ENCODE data around the gene IRF8. TPM values are rescaled to one million over a fixed set of nuclear protein-coding genes. Genes with fewer than 3 reads are reported as not detected.

IRF8 gene
- total RNA-seq, 2 donors from 2014 or later, result 6.2 to 8.2 TPM

DNA sequence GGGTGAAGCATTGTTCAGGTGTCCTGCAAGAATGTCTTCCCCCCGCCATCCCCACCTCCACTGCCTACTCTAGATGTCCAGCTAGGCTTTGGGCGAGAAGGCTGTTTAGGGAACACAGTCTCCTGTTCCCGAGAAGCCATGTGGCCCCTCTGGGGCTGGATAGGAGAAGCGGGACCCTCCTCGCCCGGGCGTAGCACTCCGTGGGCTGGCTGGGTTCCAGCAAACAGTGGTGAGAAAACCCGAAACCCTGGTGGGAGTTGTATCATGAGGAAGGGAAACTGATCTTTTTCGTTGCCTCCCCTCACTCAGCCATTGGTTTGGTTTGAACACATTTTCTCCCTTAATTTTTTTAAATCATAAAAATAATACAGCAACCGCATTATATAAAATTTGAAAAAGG is 56.6 kb downstream of the IRF8 start:
- Histone ChIP-seq H3K4me1 (no peaks in the 10 kb centered on the region), H3K27me3 (no peaks in the 10 kb centered on the region), H3K9me3 (no peaks in the 10 kb centered on the region), H3K4me3 (no peak overlapping the region), H3K36me3 (replicated peaks in 1 of 2; ENCODE audit: insufficient read depth in 1 of 2, low read depth in 2 of 2) (no peaks in the 10 kb centered on the region), H3K27ac (no peak overlapping the region)
- no peak for TF ChIP-seq POLR2A (IDR thresholded peaks at IDR 0.05)
- TF ChIP-seq, protein P1, sequence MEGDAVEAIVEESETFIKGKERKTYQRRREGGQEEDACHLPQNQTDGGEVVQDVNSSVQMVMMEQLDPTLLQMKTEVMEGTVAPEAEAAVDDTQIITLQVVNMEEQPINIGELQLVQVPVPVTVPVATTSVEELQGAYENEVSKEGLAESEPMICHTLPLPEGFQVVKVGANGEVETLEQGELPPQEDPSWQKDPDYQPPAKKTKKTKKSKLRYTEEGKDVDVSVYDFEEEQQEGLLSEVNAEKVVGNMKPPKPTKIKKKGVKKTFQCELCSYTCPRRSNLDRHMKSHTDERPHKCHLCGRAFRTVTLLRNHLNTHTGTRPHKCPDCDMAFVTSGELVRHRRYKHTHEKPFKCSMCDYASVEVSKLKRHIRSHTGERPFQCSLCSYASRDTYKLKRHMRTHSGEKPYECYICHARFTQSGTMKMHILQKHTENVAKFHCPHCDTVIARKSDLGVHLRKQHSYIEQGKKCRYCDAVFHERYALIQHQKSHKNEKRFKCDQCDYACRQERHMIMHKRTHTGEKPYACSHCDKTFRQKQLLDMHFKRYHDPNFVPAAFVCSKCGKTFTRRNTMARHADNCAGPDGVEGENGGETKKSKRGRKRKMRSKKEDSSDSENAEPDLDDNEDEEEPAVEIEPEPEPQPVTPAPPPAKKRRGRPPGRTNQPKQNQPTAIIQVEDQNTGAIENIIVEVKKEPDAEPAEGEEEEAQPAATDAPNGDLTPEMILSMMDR (IDR thresholded peaks at IDR 0.05), result no peak
- ATAC-seq, result no peak
- WGBS, 2 donors, result 48 to 72% methylated on average over 8 to 11 of the region's 11 CpGs
- DNase-seq, result no peak
- intact Hi-C loops (cut with DNase I), result no loop called here

DNA sequence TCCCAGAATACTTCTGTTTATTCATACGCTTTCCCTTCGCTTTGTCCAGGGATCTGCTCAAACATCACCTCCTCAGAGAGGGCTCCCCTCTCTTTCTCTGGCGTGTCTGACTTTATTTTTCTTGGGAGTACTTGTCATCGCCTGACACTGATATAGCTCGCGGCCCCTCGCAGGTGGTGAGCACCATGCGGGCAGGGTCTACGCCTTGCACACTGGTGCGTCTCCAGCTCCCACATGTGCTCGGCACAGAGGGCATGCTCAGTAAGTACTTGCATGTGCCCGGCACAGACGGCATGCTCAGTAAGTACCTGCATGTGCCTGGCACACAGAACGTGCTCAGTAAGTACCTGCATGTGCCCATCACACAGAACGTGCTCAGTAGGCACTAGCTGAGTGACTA is 57.5 kb downstream of the IRF8 start:
- Histone ChIP-seq H3K36me3 (replicated peaks in 1 of 2; ENCODE audit: insufficient read depth in 1 of 2, low read depth in 2 of 2) (no peaks in the 10 kb centered on the region), H3K9me3 (no peaks in the 10 kb centered on the region), H3K27me3 (no peaks in the 10 kb centered on the region), H3K27ac (no peak overlapping the region), H3K4me1 (no peaks in the 10 kb centered on the region), H3K4me3 (no peak overlapping the region)
- WGBS, 2 donors, result 70 to 82% methylated on average over 14 to 15 of the region's 15 CpGs
- DNase-seq, result no peak
- no peak for TF ChIP-seq POLR2A (IDR thresholded peaks at IDR 0.05)
- TF ChIP-seq, protein P1 (IDR thresholded peaks at IDR 0.05), result no peak
- no peak for ATAC-seq
- intact Hi-C loops (cut with DNase I), result no loop called here

DNA sequence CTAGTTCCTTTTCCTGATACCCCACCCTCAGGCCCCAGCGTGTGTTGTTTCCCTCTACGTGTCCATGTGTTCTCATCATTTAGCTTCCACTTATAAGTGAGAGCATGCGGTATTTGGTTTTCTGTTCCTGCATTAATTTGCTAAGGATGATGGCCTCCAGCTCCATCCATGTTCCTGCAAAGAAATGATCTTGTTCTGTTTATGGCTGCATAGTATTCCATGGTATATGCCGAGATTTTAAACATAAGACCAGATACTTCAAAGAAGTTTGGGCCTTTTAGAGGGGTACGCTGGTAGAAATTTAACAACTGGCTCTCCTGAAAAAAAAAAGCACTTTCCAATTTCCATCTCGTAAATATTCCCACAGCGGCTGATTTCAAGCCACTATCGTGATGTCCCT is 59.8 kb downstream of the IRF8 start:
- Histone ChIP-seq H3K4me1 (no peaks in the 10 kb centered on the region), H3K27me3 (no peaks in the 10 kb centered on the region), H3K9me3 (no peaks in the 10 kb centered on the region), H3K36me3 (replicated peaks in 1 of 2; ENCODE audit: insufficient read depth in 1 of 2, low read depth in 2 of 2) (no peaks in the 10 kb centered on the region), H3K4me3 (no peak overlapping the region), H3K27ac (no peak overlapping the region)
- no peak for TF ChIP-seq POLR2A (IDR thresholded peaks at IDR 0.05)
- TF ChIP-seq, protein P1 (IDR thresholded peaks at IDR 0.05), result no peak
- DNase-seq (no peak), ATAC-seq (no peak)
- intact Hi-C loops (cut with DNase I), result no loop called here
- WGBS, 2 donors, result 82 to 86% methylated on average over 8 of the region's 8 CpGs

DNA sequence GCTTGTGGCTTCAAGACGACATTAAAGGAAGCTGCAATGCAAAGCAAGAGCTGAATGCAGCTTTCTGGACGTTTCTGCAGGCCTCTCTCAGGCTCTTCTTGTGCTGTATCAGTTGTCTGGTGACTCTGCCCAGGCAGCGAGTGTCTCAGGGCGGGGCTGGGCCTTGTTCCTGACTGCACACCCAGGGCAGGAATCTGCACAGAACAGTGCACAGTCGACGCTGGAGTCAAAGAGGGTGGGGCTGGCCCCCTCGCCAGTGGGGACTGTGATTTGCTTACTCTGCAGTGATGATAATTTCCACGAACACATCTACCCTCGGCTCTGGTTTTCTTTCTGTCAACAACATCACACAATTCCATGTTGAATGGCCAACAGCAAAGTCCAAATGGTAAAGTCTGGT is 60.7 kb downstream of the IRF8 start:
- ATAC-seq, result no peak
- Histone ChIP-seq H3K4me3 (no peak overlapping the region), H3K27ac (no peak overlapping the region), H3K27me3 (no peaks in the 10 kb centered on the region), H3K36me3 (replicated peaks in 1 of 2; ENCODE audit: insufficient read depth in 1 of 2, low read depth in 2 of 2) (no peaks in the 10 kb centered on the region), H3K9me3 (no peaks in the 10 kb centered on the region), H3K4me1 (no peaks in the 10 kb centered on the region)
- TF ChIP-seq, protein P1 (IDR thresholded peaks at IDR 0.05), result no peak
- TF ChIP-seq POLR2A (IDR thresholded peaks at IDR 0.05), result no peak
- no peak for DNase-seq
- 55 to 59% methylated on average over 5 to 9 of the region's 9 CpGs for WGBS, 2 donors
- intact Hi-C loops (cut with DNase I), result no loop called here

DNA sequence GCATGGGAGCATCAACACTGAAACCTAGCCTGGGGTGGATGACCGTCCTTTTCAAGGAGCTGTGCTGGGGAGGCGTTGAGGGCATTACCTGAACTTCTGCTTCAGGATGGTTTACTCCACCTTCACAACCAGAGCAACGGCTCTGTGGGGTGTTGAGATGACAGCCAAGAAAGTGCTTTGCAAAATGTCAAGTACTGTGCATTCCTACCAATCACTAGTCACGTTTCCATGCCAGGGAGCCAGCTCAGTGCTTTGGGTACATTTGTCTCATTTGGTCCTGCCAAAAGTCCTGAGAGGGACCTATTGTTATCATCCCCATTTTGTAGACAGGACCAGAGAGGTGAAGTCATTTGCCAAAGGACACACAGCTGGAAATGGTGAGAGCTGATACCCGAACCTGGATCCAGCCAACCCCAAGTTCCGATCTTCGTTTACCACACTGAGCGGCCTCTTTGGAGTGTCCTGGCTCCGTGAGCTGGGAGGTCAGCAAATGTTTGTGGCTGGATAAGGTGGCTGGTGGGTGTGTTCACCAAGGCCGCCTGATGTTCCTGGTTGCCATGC is 61.6 kb downstream of the IRF8 start:
- ATAC-seq (no peak), DNase-seq (no peak)
- Histone ChIP-seq H3K9me3 (no peaks in the 10 kb centered on the region), H3K4me3 (no peak overlapping the region), H3K27me3 (no peaks in the 10 kb centered on the region), H3K36me3 (replicated peaks in 1 of 2; ENCODE audit: insufficient read depth in 1 of 2, low read depth in 2 of 2) (no peaks in the 10 kb centered on the region), H3K27ac (no peak overlapping the region), H3K4me1 (no peaks in the 10 kb centered on the region)
- TF ChIP-seq, protein P1 (IDR thresholded peaks at IDR 0.05), result no peak
- no peak for TF ChIP-seq POLR2A (IDR thresholded peaks at IDR 0.05)
- intact Hi-C loops (cut with DNase I), result no loop called here
- 56 to 63% methylated on average over 8 to 10 of the region's 10 CpGs for WGBS, 2 donors
